Skeletal muscle tissue (tissue), 4 donors: ENCODE data around the gene ZNF835. TPM values are rescaled to one million over a fixed set of nuclear protein-coding genes. Genes with fewer than 3 reads are reported as not detected.
"Not testable (repeated sequence)": the region's sequence is repeated elsewhere in the genome, so short reads cannot be mapped to it uniquely, and the experiment has no call there.

Experiments used
- H3K27ac ChIP-seq: one replicate; pipeline ENCODE4 v1.7.0; 2013; ENCODE audit warnings: mild to moderate bottlenecking, low read depth, low read length, inconsistent platforms
- H3K27me3 ChIP-seq, 3 donors: one replicate each; pipeline ENCODE4 v1.7.0; 2013; ENCODE audit warnings: low read length in 3 of 3; ENCODE audit not compliant: control insufficient read depth in 3 of 3, insufficient read depth in 3 of 3
- H3K36me3 ChIP-seq, 3 donors: one replicate each; pipeline ENCODE4 v1.7.0; 2013; ENCODE audit warnings: low read length in 3 of 3; ENCODE audit not compliant: control insufficient read depth in 3 of 3, insufficient read depth in 3 of 3
- H3K4me1 ChIP-seq, 3 donors: one replicate each; pipeline ENCODE4 v1.7.0; 2013; ENCODE audit warnings: low read length in 3 of 3, mild to moderate bottlenecking in 3 of 3; ENCODE audit not compliant: control insufficient read depth in 3 of 3, insufficient read depth in 3 of 3
- H3K4me3 ChIP-seq, 3 donors: one replicate each; pipeline ENCODE4 v1.7.0; 2013; ENCODE audit warnings: low read length in 3 of 3
- H3K9ac ChIP-seq, 3 donors: one replicate each; pipeline ENCODE4 v1.7.0; 2013; ENCODE audit warnings: low read length in 3 of 3, mild to moderate bottlenecking in 3 of 3, moderate library complexity in 2 of 3, low read depth in 1 of 3
- H3K9me3 ChIP-seq, 3 donors: one replicate each; pipeline ENCODE4 v1.7.0; 2013; ENCODE audit warnings: low read length in 3 of 3; ENCODE audit not compliant: control insufficient read depth in 3 of 3
- total RNA-seq: library from RNA; depleted of rRNA; stranded (reverse); fragments of >200 nt; gene quantifications from one replicate; pipeline ENCODE4 v1.2.3, GENCODE V29; 2014
- donor health status: Osteomylitis.

The ZNF835 gene
- total RNA-seq, 1 donor from 2014 or later: 3.1 TPM

- H3K4me3 ChIP-seq: no peak overlapping the region
- H3K27me3 ChIP-seq: no peaks in the 10 kb centered on the region
- no peaks in the 10 kb centered on the region for H3K4me1 ChIP-seq
- H3K36me3 ChIP-seq: no peaks in the 10 kb centered on the region
- H3K27ac ChIP-seq: no peak overlapping the region
- peaks cover 0 to 2% (median 0%) of the 10 kb centered on the region in 3 donors for H3K9me3 ChIP-seq
- H3K9ac ChIP-seq: no peak overlapping the region
Measured at GRCh38 chr19:56690670-56691069, 19.1 kb upstream of the ZNF835 start.

- H3K4me1 ChIP-seq: no peaks in the 10 kb centered on the region
Measured at GRCh38 chr19:56689198-56689597, 17.6 kb upstream of the ZNF835 start.

GRCh38 chr19:56687031-56687430 is 15.5 kb upstream of the ZNF835 start:
- no peaks in the 10 kb centered on the region for H3K9me3 ChIP-seq
- H3K9ac ChIP-seq: no peak overlapping the region

More at GRCh38 chr19:56689198-56689597, 17.6 kb upstream of the ZNF835 start:
- no peak overlapping the region for H3K4me3 ChIP-seq
- H3K27ac ChIP-seq: no peak overlapping the region
- H3K9me3 ChIP-seq: no peaks in the 10 kb centered on the region
- H3K36me3 ChIP-seq: no peaks in the 10 kb centered on the region
- no peaks in the 10 kb centered on the region for H3K27me3 ChIP-seq
- no peak overlapping the region for H3K9ac ChIP-seq

GRCh38 chr19:56683116-56683515 is 11.6 kb upstream of the ZNF835 start:
- no peak overlapping the region for H3K27ac ChIP-seq
- no peak overlapping the region for H3K4me3 ChIP-seq
- no peaks in the 10 kb centered on the region for H3K36me3 ChIP-seq
- H3K27me3 ChIP-seq: no peaks in the 10 kb centered on the region
- H3K4me1 ChIP-seq: no peaks in the 10 kb centered on the region
- H3K9ac ChIP-seq: no peak overlapping the region
- no peaks in the 10 kb centered on the region for H3K9me3 ChIP-seq

More at GRCh38 chr19:56687031-56687430, 15.5 kb upstream of the ZNF835 start:
- H3K4me3 ChIP-seq: no peak overlapping the region
- no peaks in the 10 kb centered on the region for H3K4me1 ChIP-seq
- H3K36me3 ChIP-seq: no peaks in the 10 kb centered on the region
- no peaks in the 10 kb centered on the region for H3K27me3 ChIP-seq
- H3K27ac ChIP-seq: no peak overlapping the region

GRCh38 chr19:56681702-56682101 is 10.1 kb upstream of the ZNF835 start:
- Histone ChIP-seq H3K27me3 (no peaks in the 10 kb centered on the region), H3K4me1 (no peaks in the 10 kb centered on the region), H3K36me3 (no peaks in the 10 kb centered on the region), H3K9ac (no peak overlapping the region), H3K4me3 (no peak overlapping the region), H3K9me3 (no peaks in the 10 kb centered on the region), H3K27ac (no peak overlapping the region)

- H3K9me3 ChIP-seq: no peaks in the 10 kb centered on the region
- H3K9ac ChIP-seq: no peak overlapping the region
- H3K27me3 ChIP-seq: no peaks in the 10 kb centered on the region
- no peak overlapping the region for H3K27ac ChIP-seq
- no peaks in the 10 kb centered on the region for H3K36me3 ChIP-seq
- H3K4me3 ChIP-seq: no peak overlapping the region
- H3K4me1 ChIP-seq: no peaks in the 10 kb centered on the region
Measured at GRCh38 chr19:56678205-56678604, 6.6 kb upstream of the ZNF835 start.

- H3K4me1 ChIP-seq: peaks cover 12 to 15% (median 13%) of the 10 kb centered on the region in 3 donors
- H3K27me3 ChIP-seq, H3K4me3 ChIP-seq, H3K9me3 ChIP-seq, H3K27ac ChIP-seq, H3K36me3 ChIP-seq, H3K9ac ChIP-seq: not testable (repeated sequence)
Measured at GRCh38 chr19:56672610-56673009, 1.1 kb upstream of the ZNF835 start.

- H3K4me3 ChIP-seq: peak overlapping the region; percentile 91 to 99 (median 99)
- H3K4me1 ChIP-seq: peaks cover 12 to 15% (median 13%) of the 10 kb centered on the region in 3 donors
- no peak overlapping the region for H3K27ac ChIP-seq
- H3K9me3 ChIP-seq: peaks cover 0 to 4% (median 0%) of the 10 kb centered on the region in 3 donors
- H3K36me3 ChIP-seq: peaks cover 4 to 7% (median 5%) of the 10 kb centered on the region in 3 donors
- H3K9ac ChIP-seq: peak overlapping the region; percentile 76 to 96 (median 86)
- peaks cover 0 to 7% (median 0%) of the 10 kb centered on the region in 3 donors for H3K27me3 ChIP-seq
Measured at GRCh38 chr19:56670961-56671612, 470 bp downstream of the ZNF835 start.

GRCh38 chr19:56670401-56670960 is 1.1 kb downstream of the ZNF835 start:
- Histone ChIP-seq H3K27me3 (peaks cover 0 to 7% (median 0%) of the 10 kb centered on the region in 3 donors), H3K27ac (no peak overlapping the region), H3K36me3 (peaks cover 4 to 7% (median 5%) of the 10 kb centered on the region in 3 donors), H3K4me1 (peaks cover 12 to 15% (median 13%) of the 10 kb centered on the region in 3 donors), H3K9ac (peak overlapping the region in 2 of 3 donors; percentile 86 to 96), H3K4me3 (peak overlapping the region; percentile 91 to 99 (median 99)), H3K9me3 (peaks cover 0 to 4% (median 0%) of the 10 kb centered on the region in 3 donors)

- Histone ChIP-seq H3K27ac (no peak overlapping the region), H3K9me3 (peaks cover 0 to 7% (median 4%) of the 10 kb centered on the region in 3 donors), H3K4me3 (no peak overlapping the region), H3K36me3 (peaks cover 14% of the 10 kb centered on the region in 3 donors), H3K4me1 (peaks cover 12 to 15% (median 13%) of the 10 kb centered on the region in 3 donors), H3K27me3 (peaks cover 0 to 7% (median 0%) of the 10 kb centered on the region in 3 donors), H3K9ac (no peak overlapping the region)
Measured at GRCh38 chr19:56668676-56669075, 2.9 kb downstream of the ZNF835 start.
